T-helper 1 cell (primary cell): Measurements from ENCODE around the gene GHRHR.

Experiments used
- DNase-seq, 5 donors: peaks; one replicate each; pipeline ENCODE4 v3.0.0-alpha.2; 2012 to 2020

Gene GHRHR

GRCh38 chr7:30986331-30986730 is 22.6 kb downstream of the GHRHR start:
- no peak for DNase-seq

- no peak for DNase-seq
Observed at GRCh38 chr7:30986738-30987137, 23.0 kb downstream of the GHRHR start.

- no peak for DNase-seq
Observed at GRCh38 chr7:30987178-30987577, 23.4 kb downstream of the GHRHR start.

- DNase-seq: no peak
Observed at GRCh38 chr7:30987936-30988335, 24.2 kb downstream of the GHRHR start.

GRCh38 chr7:30988351-30989005 is 24.7 kb downstream of the GHRHR start:
- DNase-seq: no peak

- no peak for DNase-seq
Observed at GRCh38 chr7:30989008-30989823, 25.5 kb downstream of the GHRHR start.

- no peak for DNase-seq
Observed at GRCh38 chr7:30989824-30990672, 26.3 kb downstream of the GHRHR start.

GRCh38 chr7:30990673-30991170 is 27.0 kb downstream of the GHRHR start:
- no peak for DNase-seq

GRCh38 chr7:30992414-30992813 is 28.7 kb downstream of the GHRHR start:
- DNase-seq: no peak

- DNase-seq: no peak
Observed at GRCh38 chr7:30994206-30995100, 30.7 kb downstream of the GHRHR start.

- DNase-seq: no peak
Observed at GRCh38 chr7:30995536-30995935, 31.8 kb downstream of the GHRHR start.

GRCh38 chr7:30996256-30996655 is 32.5 kb downstream of the GHRHR start:
- DNase-seq: no peak

- no peak for DNase-seq
Observed at GRCh38 chr7:30996883-30997282, 33.1 kb downstream of the GHRHR start.

GRCh38 chr7:30997316-30997715 is 33.6 kb downstream of the GHRHR start:
- DNase-seq: no peak

- no peak for DNase-seq
Observed at GRCh38 chr7:30998180-30998579, 34.4 kb downstream of the GHRHR start.

- no peak for DNase-seq
Observed at GRCh38 chr7:31000161-31000693, 36.5 kb downstream of the GHRHR start.

- no peak for DNase-seq
Observed at GRCh38 chr7:31000779-31001178, 37.0 kb downstream of the GHRHR start.

- no peak for DNase-seq
Observed at GRCh38 chr7:31002256-31002655, 38.5 kb downstream of the GHRHR start.

GRCh38 chr7:31003097-31003496 is 39.3 kb downstream of the GHRHR start:
- DNase-seq: no peak

- no peak for DNase-seq
Observed at GRCh38 chr7:31003721-31004120, 40.0 kb downstream of the GHRHR start.

- DNase-seq: no peak
Observed at GRCh38 chr7:31004393-31004792, 40.6 kb downstream of the GHRHR start.

- DNase-seq: no peak
Observed at GRCh38 chr7:31006857-31007256, 43.1 kb downstream of the GHRHR start.
